CD14-positive monocyte (primary cell): Measurements from ENCODE around the gene PDE1A. TPM values are rescaled to one million over a fixed set of nuclear protein-coding genes. Genes with fewer than 3 reads are reported as not detected.

Experiments
- DNase-seq, 3 donors: peaks; one replicate each; pipeline ENCODE4 v3.0.0-alpha.2; 2011 to 2022
- H2AFZ ChIP-seq: 2 replicates; pipeline ENCODE4 v1.6.0; 2012; ENCODE audit warnings: mild to moderate bottlenecking, low read depth, low read length, inconsistent platforms; ENCODE audit not compliant: insufficient read depth, poor library complexity, severe bottlenecking
- H3K27ac ChIP-seq, 2 donors: 1 replicate in 1 of 2; 2 replicates in 1 of 2; pipeline ENCODE4 v1.5.1; 2012 to 2013; ENCODE audit warnings: low read length in 2 of 2, control low read depth in 1 of 2, inconsistent platforms in 1 of 2, low read depth in 1 of 2, mild to moderate bottlenecking in 1 of 2
- H3K27me3 ChIP-seq, 2 donors: one replicate each; pipeline versions ENCODE4 v1.6.0 to v1.6.1; 2011 to 2013; ENCODE audit warnings: low read length in 2 of 2; ENCODE audit not compliant: control insufficient read depth in 2 of 2, insufficient read depth in 2 of 2
- H3K36me3 ChIP-seq, 2 donors: replicated peaks in 1 of 2; 1 replicate in 1 of 2; 2 replicates in 1 of 2; pipeline versions ENCODE4 v1.5.1 to v1.6.1; 2012 to 2013; ENCODE audit warnings: low read length in 2 of 2, control low read depth in 1 of 2, inconsistent platforms in 1 of 2, mild to moderate bottlenecking in 1 of 2; ENCODE audit not compliant: insufficient read depth in 2 of 2, control insufficient read depth in 1 of 2
- H3K4me1 ChIP-seq, 2 donors: 1 replicate in 1 of 2; 2 replicates in 1 of 2; pipeline versions ENCODE4 v1.5.1 to v1.6.1; 2012 to 2013; ENCODE audit warnings: low read length in 2 of 2, control low read depth in 1 of 2, inconsistent platforms in 1 of 2, mild to moderate bottlenecking in 1 of 2, moderate library complexity in 1 of 2; ENCODE audit not compliant: insufficient read depth in 2 of 2, control insufficient read depth in 1 of 2
- H3K4me2 ChIP-seq: replicated peaks from 2 replicates; pipeline ENCODE3; 2012; ENCODE audit warnings: low read length, moderate library complexity, mild to moderate bottlenecking; ENCODE audit not compliant: poor library complexity, severe bottlenecking; ENCODE audit errors: extremely low read depth
- H3K4me3 ChIP-seq, 3 experiments: fragments of 200-600 bp in 1 of 3; sonication (generic) in 1 of 3; replicated peaks in 1 of 3; 1 replicate in 2 of 3; 2 replicates in 1 of 3; pipeline ENCODE4 v1.5.1; 2011 to 2013; ENCODE audit warnings: low read length in 3 of 3, mild to moderate bottlenecking in 3 of 3, control low read depth in 2 of 3, low read depth in 2 of 3, inconsistent platforms in 1 of 3, moderate library complexity in 1 of 3
- H3K79me2 ChIP-seq: 2 replicates; pipeline ENCODE4 v1.6.0; 2012; ENCODE audit warnings: mild to moderate bottlenecking, control low read depth, inconsistent platforms, low read length, moderate library complexity; ENCODE audit not compliant: insufficient read depth
- H3K9ac ChIP-seq: 2 replicates; pipeline ENCODE4 v1.6.0; 2017; ENCODE audit warnings: low read length, mild to moderate bottlenecking; ENCODE audit not compliant: insufficient read depth, poor library complexity, severe bottlenecking
- H3K9me3 ChIP-seq, 2 donors: replicated peaks in 1 of 2; 1 replicate in 1 of 2; 2 replicates in 1 of 2; pipeline versions ENCODE4 v1.5.1 to v1.6.1; 2012 to 2013; ENCODE audit warnings: low read length in 2 of 2, control low read depth in 1 of 2; ENCODE audit not compliant: control insufficient read depth in 1 of 2, insufficient read depth in 1 of 2
- H4K20me1 ChIP-seq: 2 replicates; pipeline ENCODE4 v1.6.0; 2012; ENCODE audit warnings: mild to moderate bottlenecking, low read length, control low read depth, moderate library complexity; ENCODE audit not compliant: insufficient read depth
- H3K27ac Mint-ChIP-seq, 7 donors: one replicate each; pipeline ENCODE4 v1.8.0; 2020; ENCODE audit warnings: mild to moderate bottlenecking in 7 of 7, mixed read lengths in 7 of 7, moderate library complexity in 6 of 7, inconsistent platforms in 2 of 7
- H3K27me3 Mint-ChIP-seq, 3 donors: one replicate each; pipeline ENCODE4 v1.8.0; 2021 to 2022; ENCODE audit warnings: low read depth in 3 of 3, mild to moderate bottlenecking in 3 of 3, mixed read lengths in 3 of 3, moderate library complexity in 3 of 3, inconsistent platforms in 1 of 3
- H3K36me3 Mint-ChIP-seq, 2 donors: one replicate each; pipeline ENCODE4 v1.8.0; 2020; ENCODE audit warnings: mixed read lengths in 2 of 2, inconsistent platforms in 1 of 2, mild to moderate bottlenecking in 1 of 2
- H3K4me1 Mint-ChIP-seq: one replicate; pipeline ENCODE4 v1.8.0; 2020; ENCODE audit warnings: mild to moderate bottlenecking, mixed read lengths
- H3K4me3 Mint-ChIP-seq, 2 donors: one replicate each; pipeline ENCODE4 v1.8.0; 2020; ENCODE audit warnings: mild to moderate bottlenecking in 2 of 2, mixed read lengths in 2 of 2, moderate library complexity in 1 of 2
- H3K9me3 Mint-ChIP-seq, 7 donors: one replicate each; pipeline ENCODE4 v1.8.0; 2020 to 2022; ENCODE audit warnings: mixed read lengths in 7 of 7, mild to moderate bottlenecking in 6 of 7, moderate library complexity in 6 of 7, inconsistent platforms in 2 of 7
- WGBS: methylation state at CpG from one replicate; pipeline ENCODE4 v1.1.5; 2013; ENCODE audit warnings: missing lambda C conversion rate; ENCODE audit not compliant: insufficient coverage; 5-methylcytosine and 5-hydroxymethylcytosine counted together
- intact Hi-C, 2 donors: fragments of 100-400 bp; cut with micrococcal nuclease; formaldehyde crosslinking; loops; one replicate each; pipeline versions ENCODE4 v1.15.0 to v1.15.1; 2023
- polyA plus RNA-seq, 3 donors: library from polyadenylated mRNA; depleted of rRNA in 1 of 3; unstranded in 2 of 3; stranded (reverse) in 1 of 3; fragments of 300-500 nt in 2 of 3; fragments of >200 nt in 1 of 3; fragmentation: Illumina TruSeq in 2 of 3; gene quantifications; 1 replicate in 2 of 3; 2 replicates in 1 of 3; pipeline ENCODE4 v1.2.3, GENCODE V29; 2012 to 2021
- TF ChIP-seq, protein P1 (sequence below): fragments of 200-600 bp; IDR thresholded peaks from one replicate; pipeline ENCODE4 v1.8.0; 2022; ENCODE audit warnings: antibody characterized with exemption, mild to moderate bottlenecking

PDE1A gene
- polyA plus RNA-seq, 3 donors = not detected

GRCh38 chr2:182229297-182229696 is 197.5 kb downstream of the PDE1A start:
- no peaks in the 10 kb centered on the region for H3K36me3 Mint-ChIP-seq
- WGBS = no CpG with 5 or more reads among the region's 2 CpGs
- H3K36me3 ChIP-seq = no peaks in the 10 kb centered on the region

GRCh38 chr2:182228741-182229140 is 198.1 kb downstream of the PDE1A start:
- no peaks in the 10 kb centered on the region for H3K4me1 ChIP-seq
- H3K27ac ChIP-seq = no peak overlapping the region
- H3K27ac Mint-ChIP-seq = no peak overlapping the region
- H3K9ac ChIP-seq = no peak overlapping the region
- no peaks in the 10 kb centered on the region for H3K9me3 ChIP-seq
- no peak overlapping the region for H3K4me2 ChIP-seq
- DNase-seq = no peak
- no peaks in the 10 kb centered on the region for H3K36me3 Mint-ChIP-seq
- no peaks in the 10 kb centered on the region for H3K27me3 ChIP-seq
- no peaks in the 10 kb centered on the region for H3K36me3 ChIP-seq
- no peaks in the 10 kb centered on the region for H3K9me3 Mint-ChIP-seq
- peaks cover 2% of the 10 kb centered on the region for H3K4me1 Mint-ChIP-seq
- H3K27me3 Mint-ChIP-seq = no peaks in the 10 kb centered on the region
- intact Hi-C loops = no loop called here
- no peak overlapping the region for H3K4me3 Mint-ChIP-seq
- no peaks in the 10 kb centered on the region for H4K20me1 ChIP-seq
- no peak overlapping the region for H2AFZ ChIP-seq
- TF ChIP-seq, protein P1, sequence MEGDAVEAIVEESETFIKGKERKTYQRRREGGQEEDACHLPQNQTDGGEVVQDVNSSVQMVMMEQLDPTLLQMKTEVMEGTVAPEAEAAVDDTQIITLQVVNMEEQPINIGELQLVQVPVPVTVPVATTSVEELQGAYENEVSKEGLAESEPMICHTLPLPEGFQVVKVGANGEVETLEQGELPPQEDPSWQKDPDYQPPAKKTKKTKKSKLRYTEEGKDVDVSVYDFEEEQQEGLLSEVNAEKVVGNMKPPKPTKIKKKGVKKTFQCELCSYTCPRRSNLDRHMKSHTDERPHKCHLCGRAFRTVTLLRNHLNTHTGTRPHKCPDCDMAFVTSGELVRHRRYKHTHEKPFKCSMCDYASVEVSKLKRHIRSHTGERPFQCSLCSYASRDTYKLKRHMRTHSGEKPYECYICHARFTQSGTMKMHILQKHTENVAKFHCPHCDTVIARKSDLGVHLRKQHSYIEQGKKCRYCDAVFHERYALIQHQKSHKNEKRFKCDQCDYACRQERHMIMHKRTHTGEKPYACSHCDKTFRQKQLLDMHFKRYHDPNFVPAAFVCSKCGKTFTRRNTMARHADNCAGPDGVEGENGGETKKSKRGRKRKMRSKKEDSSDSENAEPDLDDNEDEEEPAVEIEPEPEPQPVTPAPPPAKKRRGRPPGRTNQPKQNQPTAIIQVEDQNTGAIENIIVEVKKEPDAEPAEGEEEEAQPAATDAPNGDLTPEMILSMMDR = no peak
- no CpG with 5 or more reads among the region's 2 CpGs for WGBS
- H3K4me3 ChIP-seq = no peak overlapping the region
- H3K79me2 ChIP-seq = no peaks in the 10 kb centered on the region

More at GRCh38 chr2:182229297-182229696, 197.5 kb downstream of the PDE1A start:
- no peaks in the 10 kb centered on the region for H3K27me3 ChIP-seq
- no peak overlapping the region for H3K27ac Mint-ChIP-seq
- no peak overlapping the region for H3K4me3 ChIP-seq
- H3K4me1 ChIP-seq = no peaks in the 10 kb centered on the region
- H3K9ac ChIP-seq = no peak overlapping the region
- H3K4me3 Mint-ChIP-seq = no peak overlapping the region
- H3K9me3 Mint-ChIP-seq = no peaks in the 10 kb centered on the region
- no peak overlapping the region for H3K27ac ChIP-seq
- H2AFZ ChIP-seq = no peak overlapping the region
- DNase-seq = peak in 1 of 3 donors; percentile 6
- H4K20me1 ChIP-seq = no peaks in the 10 kb centered on the region
- intact Hi-C loops = no loop called here
- H3K79me2 ChIP-seq = no peaks in the 10 kb centered on the region
- no peak overlapping the region for H3K4me2 ChIP-seq
- TF ChIP-seq, protein P1 = no peak
- peaks cover 2% of the 10 kb centered on the region for H3K4me1 Mint-ChIP-seq
- H3K27me3 Mint-ChIP-seq = no peaks in the 10 kb centered on the region
- H3K9me3 ChIP-seq = no peaks in the 10 kb centered on the region
